ENCODE results near the gene SRGAP2B.
"Not testable (repeated sequence)": the region's sequence is repeated elsewhere in the genome, so short reads cannot be mapped to it uniquely, and the experiment has no call there.

The SRGAP2B gene

DNA sequence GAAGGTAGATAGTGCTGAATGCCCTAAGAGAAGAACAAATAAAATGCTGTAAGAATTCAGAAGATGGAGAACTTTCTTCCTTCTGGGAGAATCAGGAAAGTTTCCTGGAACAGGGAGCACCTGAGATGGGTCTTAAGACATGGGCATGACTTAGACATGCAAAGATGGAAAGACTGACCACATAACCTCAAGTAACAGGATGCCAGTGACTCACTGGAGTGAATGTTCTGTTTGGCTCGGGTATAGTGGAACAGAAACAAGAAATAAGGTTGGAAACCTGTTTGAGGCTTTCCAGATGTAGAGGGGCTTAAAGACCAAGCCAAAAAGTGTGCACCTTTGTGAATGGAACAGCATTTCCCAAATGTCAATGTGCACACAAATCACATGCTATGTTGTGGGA, 102.2 kb downstream of the SRGAP2B start:
- DNase-seq: not testable (repeated sequence)

DNA sequence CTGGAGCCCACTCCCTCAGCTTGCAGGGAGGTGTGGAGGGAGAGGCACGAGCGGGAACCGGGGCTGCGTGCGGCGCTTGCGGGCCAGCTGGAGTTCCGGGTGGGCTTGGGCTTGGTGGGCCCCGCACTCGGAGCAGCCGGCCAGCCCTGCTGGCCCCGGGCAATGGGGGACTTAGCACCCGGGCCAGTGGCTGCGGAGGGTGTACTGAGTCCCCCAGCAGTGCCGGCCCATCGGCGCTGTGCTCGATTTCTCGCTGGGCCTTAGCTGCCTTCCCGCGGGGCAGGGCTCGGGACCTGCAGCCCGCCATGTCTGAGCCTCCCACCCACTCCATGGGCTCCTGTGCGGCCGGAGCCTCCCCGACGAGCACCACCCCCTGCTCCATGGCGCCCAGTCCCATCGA, 104.5 kb downstream of the SRGAP2B start:
- not testable (repeated sequence) for DNase-seq

DNA sequence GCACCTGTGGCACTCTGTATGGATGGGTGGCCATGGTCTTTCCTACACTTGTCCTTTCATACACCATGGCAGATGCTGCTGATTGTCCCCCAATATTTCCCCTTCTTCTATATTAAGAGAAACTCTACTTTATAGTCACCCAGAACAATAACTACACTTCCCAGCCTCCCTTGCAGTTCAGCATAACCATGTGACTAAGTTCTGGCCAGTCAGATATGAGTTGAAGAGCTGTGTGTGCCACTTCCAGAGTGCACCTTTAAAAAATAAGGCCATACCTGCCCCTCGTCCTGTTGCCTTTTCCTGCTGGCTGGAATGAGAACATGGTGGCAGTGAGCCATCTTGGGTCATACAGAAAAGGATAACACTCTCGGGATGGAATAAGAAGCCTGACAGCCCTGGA, 108.0 kb downstream of the SRGAP2B start:
- not testable (repeated sequence) for DNase-seq

DNA sequence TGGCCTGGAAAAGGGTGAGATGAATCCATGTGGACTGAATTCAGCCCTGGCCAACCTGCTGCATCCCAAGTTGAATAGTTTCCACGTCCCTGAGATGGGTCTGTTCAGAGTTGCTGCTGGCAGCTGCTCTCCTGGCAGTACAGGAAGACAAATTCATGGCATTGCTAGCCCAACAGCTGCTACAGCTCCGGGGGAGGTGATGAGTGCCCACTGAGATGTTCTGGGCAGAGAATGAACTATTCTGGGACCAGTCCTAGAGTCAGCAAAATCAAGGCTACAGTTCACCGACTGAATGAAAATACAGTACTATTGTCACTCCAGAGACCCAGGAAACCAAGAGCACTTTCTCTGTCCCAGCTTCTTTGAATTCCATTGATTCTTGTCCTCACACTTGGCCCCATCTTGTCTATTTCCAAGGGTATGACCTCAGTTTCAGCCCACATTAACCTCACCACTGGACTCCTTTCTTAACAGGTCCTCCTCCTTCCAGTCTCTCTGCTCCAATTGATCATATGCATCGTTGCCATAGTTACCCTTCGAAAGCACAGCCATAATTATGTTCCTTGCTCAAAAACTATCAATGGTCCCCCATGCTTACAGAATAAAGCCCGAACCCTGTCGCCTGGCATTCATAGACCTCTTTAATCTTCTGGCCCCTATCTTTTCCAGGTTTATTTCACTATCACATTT, 108.8 kb downstream of the SRGAP2B start:
- DNase-seq: not testable (repeated sequence)

DNA sequence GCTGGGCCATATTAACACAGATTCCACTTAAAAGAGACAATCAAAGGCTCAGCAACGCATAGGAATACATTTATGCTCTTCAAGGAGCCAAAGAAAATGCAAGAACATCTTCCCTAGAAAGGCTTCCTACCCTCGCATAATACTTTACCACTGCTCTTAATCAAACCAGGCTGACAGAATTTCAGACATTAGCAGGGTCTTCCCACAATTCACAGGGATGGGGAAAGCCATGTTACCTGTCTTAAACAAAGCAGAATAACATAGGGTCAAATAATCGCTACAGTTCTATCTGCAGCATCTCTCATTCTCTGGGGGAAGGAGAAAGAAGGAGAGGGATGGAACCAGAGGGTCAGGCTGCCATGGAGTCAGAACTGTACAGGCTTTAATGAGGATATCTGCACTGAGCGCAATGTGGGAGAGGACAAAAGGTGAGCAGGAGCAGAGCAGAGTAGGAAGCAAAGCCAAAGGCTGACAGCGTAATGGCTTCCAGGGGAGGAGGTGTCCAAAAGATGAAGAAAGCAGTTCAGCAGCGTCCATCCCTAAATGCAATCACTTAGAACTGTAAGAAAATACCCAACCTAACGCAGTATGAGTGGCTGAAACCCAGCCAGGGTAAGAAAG, 109.5 kb downstream of the SRGAP2B start:
- DNase-seq: not testable (repeated sequence)

DNA sequence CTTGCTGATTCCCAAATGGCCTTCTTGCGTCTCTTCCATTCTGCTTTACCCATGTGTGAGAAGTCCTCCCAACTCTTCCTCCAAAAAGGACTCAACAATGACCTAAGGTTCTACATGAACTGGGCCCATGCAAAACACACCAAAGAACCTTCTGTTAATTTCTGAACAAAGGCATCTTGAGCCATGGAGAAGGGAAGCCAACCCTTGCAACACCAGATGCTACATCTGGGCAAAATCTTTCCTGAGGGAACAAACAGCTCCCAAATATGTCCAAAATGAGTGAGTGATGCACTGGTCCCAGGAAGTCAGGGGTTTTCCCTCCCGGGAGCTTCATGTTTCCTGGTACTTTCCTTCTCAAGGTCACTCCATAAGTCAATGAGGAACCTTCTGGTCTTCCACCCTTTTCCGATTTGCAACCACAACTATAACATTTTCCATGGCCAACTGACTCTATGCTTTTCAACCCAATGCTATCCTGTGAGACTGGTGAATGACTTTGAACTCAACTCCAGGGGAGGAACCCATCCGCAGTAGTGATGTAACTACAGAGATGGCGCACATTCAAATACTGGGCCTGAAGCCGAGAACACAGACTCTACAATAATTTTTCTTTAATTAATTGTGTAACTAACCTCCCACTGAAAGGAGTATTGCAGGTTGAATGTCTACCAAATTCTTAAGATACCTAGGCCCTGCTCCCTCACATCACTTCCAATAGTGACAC, 112.2 kb downstream of the SRGAP2B start:
- DNase-seq: not testable (repeated sequence)

DNA sequence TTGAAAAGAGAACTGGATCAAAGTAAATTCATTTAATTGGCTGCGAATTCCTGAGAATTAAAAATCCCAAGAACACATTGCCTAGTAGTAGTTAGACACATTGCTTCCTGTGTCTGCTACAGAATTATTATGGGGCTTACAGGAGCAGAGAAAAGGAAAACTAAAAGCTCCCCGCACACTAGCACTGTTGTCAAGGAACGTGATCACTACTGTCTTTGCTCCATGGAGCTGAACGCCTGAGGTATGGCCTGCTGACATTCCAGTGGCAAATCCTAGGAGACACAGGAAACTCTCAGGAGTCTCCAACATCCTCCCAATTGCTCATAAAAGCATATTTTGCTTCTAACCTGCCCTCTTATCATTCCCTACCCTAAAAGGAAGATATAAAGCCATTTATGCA, 114.0 kb downstream of the SRGAP2B start:
- not testable (repeated sequence) for DNase-seq

DNA sequence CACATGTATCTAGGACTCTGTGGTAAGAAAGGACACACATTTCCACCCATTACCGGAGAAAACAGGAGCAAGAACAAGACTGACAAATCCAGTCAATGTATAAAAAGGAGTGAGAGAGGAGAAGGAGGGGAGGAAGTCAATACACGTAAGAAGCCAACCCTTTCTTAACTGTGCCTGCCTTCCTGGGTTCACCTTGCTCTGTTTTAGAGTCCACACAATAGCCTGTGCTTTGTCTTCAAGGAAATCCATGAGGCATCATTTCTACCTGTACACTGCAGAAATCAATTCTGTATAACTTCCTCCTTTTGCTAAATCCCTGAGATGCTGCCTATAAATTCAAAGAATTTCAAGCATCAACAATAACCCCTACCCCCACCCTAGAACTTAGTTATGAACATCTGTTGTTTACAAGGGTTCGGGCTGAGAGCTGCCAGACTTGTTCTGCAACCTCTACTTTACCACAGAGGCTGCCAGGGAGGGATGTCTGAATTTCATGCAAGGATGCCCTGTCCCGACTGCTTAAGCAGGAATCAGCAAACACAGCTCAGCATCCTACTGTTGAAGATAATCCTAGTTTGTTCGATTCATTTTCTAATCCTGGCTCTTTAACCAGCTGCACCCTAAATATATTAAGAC, 115.0 kb downstream of the SRGAP2B start:
- DNase-seq: not testable (repeated sequence)

DNA sequence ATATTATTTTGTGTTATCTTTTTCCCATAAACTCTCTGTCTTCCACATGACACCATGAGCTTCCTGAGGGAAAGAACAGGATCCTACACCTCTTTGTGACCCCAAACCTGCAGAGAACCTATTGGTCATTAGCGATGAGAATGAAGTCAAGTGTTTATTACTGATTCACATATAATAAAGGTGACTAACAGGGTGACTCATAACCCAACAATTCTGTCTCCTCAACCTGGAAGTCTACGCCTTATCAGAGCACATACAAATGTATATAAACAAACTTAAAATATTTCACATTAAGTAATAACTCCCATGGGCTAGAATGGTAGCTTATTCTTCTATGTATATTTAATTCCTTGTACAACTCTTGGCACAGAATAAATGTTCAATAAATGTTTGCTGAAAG, 117.3 kb downstream of the SRGAP2B start:
- not testable (repeated sequence) for DNase-seq

DNA sequence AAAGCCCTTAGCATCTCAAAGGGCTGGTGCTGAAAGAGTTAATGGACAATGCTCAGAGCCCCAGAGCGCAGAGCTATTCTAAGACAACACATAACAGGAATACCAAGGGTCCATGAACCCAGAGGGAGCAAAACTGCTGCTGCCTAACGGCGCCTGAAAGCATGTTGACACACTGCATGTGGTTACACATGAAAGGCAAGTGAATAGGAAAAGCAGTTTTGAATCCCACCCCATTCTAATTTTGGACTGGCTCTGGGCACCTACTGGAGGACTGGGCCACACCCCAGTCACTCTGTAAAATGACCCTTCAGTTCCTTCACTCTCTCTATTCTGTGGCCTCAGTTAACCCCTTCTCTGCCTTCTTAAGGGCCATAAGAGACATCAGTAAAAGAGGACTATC, 123.2 kb downstream of the SRGAP2B start:
- DNase-seq: not testable (repeated sequence)

DNA sequence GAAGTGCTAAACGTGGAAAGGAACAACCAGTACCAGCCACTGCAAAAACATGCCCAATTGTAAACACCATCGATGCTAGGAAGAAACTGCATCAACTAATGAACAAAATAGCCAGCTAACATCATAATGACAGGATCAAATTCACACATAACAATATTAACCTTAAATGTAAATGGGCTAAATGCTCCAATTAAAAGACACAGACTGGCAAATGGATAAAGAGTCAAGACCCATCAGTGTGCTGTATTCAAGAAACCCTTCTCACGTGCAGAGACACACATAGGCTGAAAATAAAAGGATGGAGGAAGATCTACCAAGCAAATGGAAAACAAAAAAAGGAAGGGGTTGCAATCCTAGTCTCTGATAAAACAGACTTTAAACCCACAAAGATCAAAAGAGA, 128.6 kb downstream of the SRGAP2B start:
- DNase-seq: not testable (repeated sequence)

DNA sequence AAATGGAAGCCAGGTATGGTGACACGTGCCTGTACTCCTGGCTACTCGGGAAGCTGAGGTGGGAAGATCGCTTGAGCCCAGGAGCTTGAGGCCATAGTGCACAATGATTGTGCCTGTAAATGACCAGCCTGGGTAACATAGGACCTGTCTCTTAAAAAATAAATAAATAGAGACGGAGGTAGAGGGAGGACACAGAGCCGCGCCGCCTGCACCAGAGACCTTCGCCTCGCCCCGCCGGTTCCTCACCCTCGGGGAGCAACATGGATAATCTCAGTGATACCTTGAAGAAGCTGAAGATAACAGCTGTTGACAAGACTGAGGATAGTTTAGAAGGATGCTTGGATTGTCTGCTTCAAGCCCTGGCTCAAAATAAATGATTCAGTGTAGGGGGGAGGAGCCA, 130.4 kb downstream of the SRGAP2B start:
- not testable (repeated sequence) for DNase-seq

DNA sequence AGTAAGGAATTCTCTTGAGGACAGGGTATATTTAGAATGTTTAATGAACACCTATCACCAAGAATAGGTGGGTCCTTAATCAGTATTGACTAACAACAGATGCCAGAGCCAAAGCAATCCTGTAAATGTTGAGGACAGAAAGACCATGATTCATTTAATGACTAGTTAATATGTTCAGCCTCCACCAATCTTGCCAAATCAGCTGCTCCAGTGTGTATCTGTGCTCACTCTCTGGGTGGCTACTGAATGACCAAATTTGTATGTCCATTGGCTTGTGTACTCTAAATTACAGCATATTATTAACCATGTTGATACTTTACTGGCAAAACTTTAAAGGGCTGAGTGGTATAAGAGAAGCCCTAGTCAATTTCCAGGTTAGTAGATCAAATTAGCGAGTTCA, 130.9 kb downstream of the SRGAP2B start:
- not testable (repeated sequence) for DNase-seq

DNA sequence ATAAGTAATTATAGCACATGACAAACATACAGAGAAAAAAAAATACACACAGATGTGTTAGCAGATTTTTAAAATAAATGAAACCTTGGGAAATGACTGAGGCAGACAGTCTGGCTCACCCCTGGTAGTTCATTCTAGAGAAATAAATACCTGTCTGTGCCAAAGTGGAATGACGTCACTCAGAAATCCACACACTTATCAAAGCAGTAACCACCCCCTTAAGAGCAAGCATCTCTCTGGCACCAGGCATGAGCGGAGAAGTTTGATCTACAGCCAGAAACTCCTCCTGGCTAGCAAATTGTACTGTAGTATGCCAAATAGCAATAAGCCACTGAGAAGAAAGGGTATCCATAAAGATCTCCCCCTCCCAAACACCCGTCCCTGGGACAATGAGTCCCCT, 131.6 kb downstream of the SRGAP2B start:
- not testable (repeated sequence) for DNase-seq

DNA sequence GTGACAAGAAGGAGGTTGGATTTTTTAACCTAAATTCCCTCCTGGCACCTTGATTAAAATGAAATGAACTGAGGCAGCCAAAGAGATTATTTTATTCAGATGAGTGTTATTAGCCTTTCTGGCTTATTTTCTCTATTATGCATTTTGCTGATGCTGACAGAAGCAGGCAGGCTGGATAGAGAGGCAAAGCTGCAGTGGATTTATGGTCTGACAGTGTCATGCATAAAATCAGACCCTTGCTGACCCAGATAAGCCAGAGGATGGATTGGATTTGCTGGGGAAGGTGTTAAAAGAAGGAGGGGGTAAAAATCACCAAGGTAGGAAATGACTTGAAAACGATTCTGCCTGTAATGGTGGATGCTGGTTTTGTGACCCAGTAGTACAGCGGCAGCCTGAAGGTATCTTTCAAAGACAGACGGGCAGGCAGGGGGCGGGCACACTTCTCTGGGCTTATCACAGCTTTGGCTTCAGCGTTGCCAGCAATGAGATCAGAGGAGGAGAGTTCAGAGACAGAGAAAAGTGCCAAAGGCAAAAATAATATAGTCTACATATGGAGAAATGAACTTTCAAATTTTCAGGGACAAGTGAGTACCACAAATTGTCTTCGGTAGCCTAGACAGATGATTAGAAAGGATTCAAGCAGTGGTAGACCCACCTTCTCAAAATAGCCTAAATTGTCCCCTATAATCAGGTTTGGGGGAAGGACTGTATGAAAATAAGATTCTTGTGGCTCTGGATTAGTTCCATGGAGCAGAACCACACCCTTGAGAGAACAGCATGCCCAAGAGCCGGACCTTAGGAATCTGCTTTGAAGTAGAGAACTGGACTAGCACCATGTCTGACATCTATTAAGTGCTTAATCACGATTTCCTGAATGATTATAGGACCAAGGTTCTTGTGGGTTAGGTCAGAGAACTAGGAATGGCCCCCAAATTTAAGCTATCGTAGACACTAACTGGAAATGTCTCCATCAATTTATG, 133.2 kb downstream of the SRGAP2B start:
- DNase-seq: not testable (repeated sequence)

DNA sequence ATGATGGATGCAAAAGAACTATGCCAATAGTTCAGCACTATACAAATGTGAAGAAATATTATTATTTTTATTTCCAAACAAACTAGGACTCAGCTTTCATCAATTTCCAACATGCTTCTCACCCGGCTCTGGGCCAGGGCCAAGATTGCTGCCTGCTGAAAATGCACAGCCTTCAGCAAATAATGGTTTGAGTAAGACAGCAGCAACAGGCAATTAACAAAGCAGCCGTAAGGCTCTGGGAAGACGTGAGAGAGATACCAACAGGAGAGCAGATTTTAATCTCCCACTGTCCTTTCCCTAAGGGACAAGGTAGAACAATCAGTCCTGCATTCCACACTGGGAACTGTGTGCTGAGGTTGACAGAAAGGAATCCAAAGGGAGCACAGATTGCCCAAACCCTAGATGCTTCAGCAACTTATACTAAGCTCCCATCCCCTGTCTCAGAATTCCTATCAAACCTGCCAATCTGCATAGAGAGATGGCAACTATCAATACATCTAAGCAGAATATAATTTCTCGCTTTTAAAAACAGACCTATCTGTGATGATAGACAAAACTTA, 134.1 kb downstream of the SRGAP2B start:
- not testable (repeated sequence) for DNase-seq

DNA sequence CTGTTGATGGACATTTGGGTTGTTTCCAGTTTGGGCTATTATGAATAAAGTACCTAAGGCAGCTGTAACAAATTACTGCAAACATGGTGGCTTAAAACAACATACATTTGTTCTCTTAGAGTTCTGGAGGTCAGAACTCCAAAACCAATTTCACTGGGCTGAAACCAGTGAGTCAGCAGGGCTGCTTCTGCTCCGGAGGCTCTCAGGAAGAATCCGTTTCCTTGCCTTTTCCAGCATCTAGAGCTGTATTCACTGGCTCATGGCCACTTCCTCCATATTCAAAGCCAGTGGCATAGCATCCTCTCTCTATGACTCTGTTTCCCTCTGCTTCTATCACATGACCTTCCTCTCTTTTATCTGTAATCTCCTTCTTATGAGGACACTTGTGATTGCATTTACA, 146.7 kb downstream of the SRGAP2B start:
- not testable (repeated sequence) for DNase-seq

DNA sequence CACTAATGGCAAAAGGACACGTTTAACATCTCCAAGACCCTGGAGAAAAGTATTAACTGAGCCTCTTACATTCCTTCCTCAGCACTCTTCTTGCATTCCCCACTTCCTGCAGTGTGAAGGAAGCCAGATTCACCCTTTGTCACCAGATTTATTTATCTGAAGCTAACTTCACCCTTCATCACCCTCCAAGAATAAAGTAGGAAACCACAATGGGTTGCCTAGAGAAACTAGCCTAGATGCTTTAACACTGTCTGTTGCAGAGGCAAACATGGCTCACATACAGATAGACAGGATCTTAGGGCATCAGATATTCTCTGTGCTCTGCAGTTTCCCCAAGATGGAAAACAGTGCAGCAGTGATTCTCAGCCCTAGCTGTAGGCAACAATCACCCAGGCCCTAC, 147.6 kb downstream of the SRGAP2B start:
- not testable (repeated sequence) for DNase-seq

DNA sequence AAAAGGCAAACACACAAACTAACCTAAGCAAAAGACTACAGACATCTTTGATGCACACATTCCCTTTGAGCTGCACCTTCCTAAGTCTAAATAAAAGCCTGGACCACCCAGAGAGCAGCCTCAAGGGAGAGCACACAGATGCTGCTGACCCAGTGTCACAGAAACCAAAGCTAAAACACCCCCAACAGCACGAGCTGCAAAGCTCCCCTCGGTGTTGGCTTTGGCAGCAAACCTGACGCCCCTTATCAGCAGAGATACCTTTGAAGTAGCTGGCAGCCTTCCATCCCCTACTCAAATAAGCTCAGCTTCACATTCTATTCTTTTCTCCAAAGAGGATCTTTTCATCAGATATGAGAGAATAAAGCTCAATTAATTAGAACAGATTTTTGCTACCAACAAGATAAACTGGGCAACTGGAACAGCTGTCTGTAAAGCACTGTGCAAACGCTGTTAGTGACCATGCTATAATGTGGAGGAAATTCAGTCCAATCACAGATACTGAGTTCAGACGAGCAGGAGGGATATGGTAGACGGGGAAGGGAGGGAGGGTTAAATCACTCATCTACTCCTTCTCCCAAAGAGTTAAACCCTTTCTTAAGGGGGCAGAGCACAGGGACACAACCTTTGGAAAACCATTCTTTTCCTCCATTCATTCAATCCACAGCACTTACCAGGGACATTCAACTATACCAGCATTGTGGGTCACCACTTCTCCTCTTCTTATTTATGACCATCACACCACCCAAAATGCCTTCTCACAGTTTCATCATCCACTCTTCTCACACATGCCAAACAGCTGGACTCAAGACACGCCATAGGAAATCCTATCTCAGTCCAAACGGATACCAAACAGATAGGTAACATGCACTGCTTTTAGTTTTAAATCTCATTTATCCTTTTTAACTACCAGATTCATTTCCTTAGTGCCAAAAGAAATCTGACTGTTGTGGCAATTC, 148.3 kb downstream of the SRGAP2B start:
- DNase-seq: not testable (repeated sequence)

DNA sequence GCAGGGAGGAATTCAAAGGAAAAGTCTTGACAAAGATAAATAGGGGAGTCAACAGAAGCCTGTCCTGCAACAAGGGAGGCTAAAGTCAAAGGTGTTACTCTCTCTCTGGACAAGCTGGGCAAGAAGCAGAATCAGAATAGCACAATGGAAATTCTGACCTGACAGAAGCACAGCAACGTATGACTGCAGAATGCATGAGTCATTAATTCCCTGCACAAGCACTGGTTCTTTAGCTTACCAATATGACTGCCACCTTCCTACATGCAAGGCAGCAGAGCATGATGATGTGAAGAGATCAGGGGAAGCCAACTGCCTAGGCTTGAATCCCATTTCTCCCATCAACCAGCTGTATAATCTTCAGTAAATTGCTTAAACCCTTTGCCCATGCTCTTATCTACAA, 153.4 kb downstream of the SRGAP2B start:
- not testable (repeated sequence) for DNase-seq
